H1 (cell line): ENCODE results near the gene FAM177A1. TPM values are rescaled to one million over a fixed set of nuclear protein-coding genes. Genes with fewer than 3 reads are reported as not detected.

Experiments
- ATF2 ChIP-seq: IDR thresholded peaks from 2 replicates; pipeline ENCODE4 v1.6.1; 2012; ENCODE audit warnings: low read length, inconsistent platforms
- ATF3 ChIP-seq: IDR thresholded peaks from 2 replicates; pipeline ENCODE4 v1.6.1; 2011; ENCODE audit warnings: low read depth, mild to moderate bottlenecking, low read length; ENCODE audit not compliant: insufficient read depth
- CTCF ChIP-seq, 3 experiments: IDR thresholded peaks; 1 replicate in 2 of 3; 2 replicates in 1 of 3; pipeline versions ENCODE4 v1.5.1 to v1.6.1; 2011; ENCODE audit warnings: low read length in 3 of 3, mild to moderate bottlenecking in 3 of 3, inconsistent platforms in 2 of 3, low read depth in 1 of 3, moderate library complexity in 1 of 3; ENCODE audit not compliant: insufficient read depth in 1 of 3; ENCODE audit errors: control extremely low read depth in 1 of 3
- polyA plus RNA-seq, 7 experiments: library from polyadenylated mRNA; depleted of rRNA in 3 of 7; stranded (reverse) in 5 of 7; unstranded in 2 of 7; fragments of >200 nt in 5 of 7; fragments of 200-250 nt in 2 of 7; gene quantifications; 1 replicate in 5 of 7; 2 replicates in 1 of 7; 4 replicates in 1 of 7; pipeline versions ENCODE4 v1.2.1 to v1.2.3, GENCODE V29; 2011 to 2013; ENCODE audit warnings: missing spikeins in 2 of 7, mixed read lengths in 2 of 7
- total RNA-seq: library from RNA; stranded (reverse); fragmentation: NEBNext Ultra II Directional; extraction: Animal tissue kit (Norgen Biotek cat#: 25700); gene quantifications from 2 replicates; pipeline ENCODE4 v1.2.1, GENCODE V29; 2021
- TF ChIP-seq, protein P1 (sequence below): fragments of 300-600 bp; sonication (generic); IDR thresholded peaks from 2 replicates; pipeline ENCODE4 v1.7.1; 2012; ENCODE audit warnings: low read length, moderate library complexity, mild to moderate bottlenecking, inconsistent platforms; ENCODE audit not compliant: insufficient replicate concordance

Gene FAM177A1
- total and polyA plus RNA-seq, 2 of the 8 experiments (the other 6 are each of a cell fraction or from before 2014, with no cell fraction given), result 11.3 to 34.0 TPM

GRCh38 chr14:35046048-35046750 is at the start of gene FAM177A1 (continued):
- TF ChIP-seq, protein P1, sequence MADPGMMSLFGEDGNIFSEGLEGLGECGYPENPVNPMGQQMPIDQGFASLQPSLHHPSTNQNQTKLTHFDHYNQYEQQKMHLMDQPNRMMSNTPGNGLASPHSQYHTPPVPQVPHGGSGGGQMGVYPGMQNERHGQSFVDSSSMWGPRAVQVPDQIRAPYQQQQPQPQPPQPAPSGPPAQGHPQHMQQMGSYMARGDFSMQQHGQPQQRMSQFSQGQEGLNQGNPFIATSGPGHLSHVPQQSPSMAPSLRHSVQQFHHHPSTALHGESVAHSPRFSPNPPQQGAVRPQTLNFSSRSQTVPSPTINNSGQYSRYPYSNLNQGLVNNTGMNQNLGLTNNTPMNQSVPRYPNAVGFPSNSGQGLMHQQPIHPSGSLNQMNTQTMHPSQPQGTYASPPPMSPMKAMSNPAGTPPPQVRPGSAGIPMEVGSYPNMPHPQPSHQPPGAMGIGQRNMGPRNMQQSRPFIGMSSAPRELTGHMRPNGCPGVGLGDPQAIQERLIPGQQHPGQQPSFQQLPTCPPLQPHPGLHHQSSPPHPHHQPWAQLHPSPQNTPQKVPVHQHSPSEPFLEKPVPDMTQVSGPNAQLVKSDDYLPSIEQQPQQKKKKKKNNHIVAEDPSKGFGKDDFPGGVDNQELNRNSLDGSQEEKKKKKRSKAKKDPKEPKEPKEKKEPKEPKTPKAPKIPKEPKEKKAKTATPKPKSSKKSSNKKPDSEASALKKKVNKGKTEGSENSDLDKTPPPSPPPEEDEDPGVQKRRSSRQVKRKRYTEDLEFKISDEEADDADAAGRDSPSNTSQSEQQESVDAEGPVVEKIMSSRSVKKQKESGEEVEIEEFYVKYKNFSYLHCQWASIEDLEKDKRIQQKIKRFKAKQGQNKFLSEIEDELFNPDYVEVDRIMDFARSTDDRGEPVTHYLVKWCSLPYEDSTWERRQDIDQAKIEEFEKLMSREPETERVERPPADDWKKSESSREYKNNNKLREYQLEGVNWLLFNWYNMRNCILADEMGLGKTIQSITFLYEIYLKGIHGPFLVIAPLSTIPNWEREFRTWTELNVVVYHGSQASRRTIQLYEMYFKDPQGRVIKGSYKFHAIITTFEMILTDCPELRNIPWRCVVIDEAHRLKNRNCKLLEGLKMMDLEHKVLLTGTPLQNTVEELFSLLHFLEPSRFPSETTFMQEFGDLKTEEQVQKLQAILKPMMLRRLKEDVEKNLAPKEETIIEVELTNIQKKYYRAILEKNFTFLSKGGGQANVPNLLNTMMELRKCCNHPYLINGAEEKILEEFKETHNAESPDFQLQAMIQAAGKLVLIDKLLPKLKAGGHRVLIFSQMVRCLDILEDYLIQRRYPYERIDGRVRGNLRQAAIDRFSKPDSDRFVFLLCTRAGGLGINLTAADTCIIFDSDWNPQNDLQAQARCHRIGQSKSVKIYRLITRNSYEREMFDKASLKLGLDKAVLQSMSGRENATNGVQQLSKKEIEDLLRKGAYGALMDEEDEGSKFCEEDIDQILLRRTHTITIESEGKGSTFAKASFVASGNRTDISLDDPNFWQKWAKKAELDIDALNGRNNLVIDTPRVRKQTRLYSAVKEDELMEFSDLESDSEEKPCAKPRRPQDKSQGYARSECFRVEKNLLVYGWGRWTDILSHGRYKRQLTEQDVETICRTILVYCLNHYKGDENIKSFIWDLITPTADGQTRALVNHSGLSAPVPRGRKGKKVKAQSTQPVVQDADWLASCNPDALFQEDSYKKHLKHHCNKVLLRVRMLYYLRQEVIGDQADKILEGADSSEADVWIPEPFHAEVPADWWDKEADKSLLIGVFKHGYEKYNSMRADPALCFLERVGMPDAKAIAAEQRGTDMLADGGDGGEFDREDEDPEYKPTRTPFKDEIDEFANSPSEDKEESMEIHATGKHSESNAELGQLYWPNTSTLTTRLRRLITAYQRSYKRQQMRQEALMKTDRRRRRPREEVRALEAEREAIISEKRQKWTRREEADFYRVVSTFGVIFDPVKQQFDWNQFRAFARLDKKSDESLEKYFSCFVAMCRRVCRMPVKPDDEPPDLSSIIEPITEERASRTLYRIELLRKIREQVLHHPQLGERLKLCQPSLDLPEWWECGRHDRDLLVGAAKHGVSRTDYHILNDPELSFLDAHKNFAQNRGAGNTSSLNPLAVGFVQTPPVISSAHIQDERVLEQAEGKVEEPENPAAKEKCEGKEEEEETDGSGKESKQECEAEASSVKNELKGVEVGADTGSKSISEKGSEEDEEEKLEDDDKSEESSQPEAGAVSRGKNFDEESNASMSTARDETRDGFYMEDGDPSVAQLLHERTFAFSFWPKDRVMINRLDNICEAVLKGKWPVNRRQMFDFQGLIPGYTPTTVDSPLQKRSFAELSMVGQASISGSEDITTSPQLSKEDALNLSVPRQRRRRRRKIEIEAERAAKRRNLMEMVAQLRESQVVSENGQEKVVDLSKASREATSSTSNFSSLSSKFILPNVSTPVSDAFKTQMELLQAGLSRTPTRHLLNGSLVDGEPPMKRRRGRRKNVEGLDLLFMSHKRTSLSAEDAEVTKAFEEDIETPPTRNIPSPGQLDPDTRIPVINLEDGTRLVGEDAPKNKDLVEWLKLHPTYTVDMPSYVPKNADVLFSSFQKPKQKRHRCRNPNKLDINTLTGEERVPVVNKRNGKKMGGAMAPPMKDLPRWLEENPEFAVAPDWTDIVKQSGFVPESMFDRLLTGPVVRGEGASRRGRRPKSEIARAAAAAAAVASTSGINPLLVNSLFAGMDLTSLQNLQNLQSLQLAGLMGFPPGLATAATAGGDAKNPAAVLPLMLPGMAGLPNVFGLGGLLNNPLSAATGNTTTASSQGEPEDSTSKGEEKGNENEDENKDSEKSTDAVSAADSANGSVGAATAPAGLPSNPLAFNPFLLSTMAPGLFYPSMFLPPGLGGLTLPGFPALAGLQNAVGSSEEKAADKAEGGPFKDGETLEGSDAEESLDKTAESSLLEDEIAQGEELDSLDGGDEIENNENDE, result no peak
- TF ChIP-seq CTCF (IDR thresholded peaks at IDR 0.05; ENCODE audit: control extremely low read depth in 1 of 3, insufficient read depth in 1 of 3, low read depth in 1 of 3, low read length in 3 of 3) (no peak), ATF2 (no peak), ATF3 (no peak)
